Mucosa of stomach (tissue), 1 donor: ENCODE data around the gene GABPB1.

ENCODE experiments used
- H3K27me3 ChIP-seq: one replicate; pipeline ENCODE4 v1.7.0; 2013; ENCODE audit warnings: mild to moderate bottlenecking, low read length; ENCODE audit not compliant: control insufficient read depth, insufficient read depth
- H3K36me3 ChIP-seq: one replicate; pipeline ENCODE4 v1.7.0; 2013; ENCODE audit warnings: low read length; ENCODE audit not compliant: control insufficient read depth, insufficient read depth
- H3K4me1 ChIP-seq: one replicate; pipeline ENCODE4 v1.7.0; 2013; ENCODE audit warnings: mild to moderate bottlenecking, low read length; ENCODE audit not compliant: control insufficient read depth, insufficient read depth
- H3K4me3 ChIP-seq: one replicate; pipeline ENCODE4 v1.7.0; 2013; ENCODE audit warnings: low read length
- H3K9ac ChIP-seq: one replicate; pipeline ENCODE4 v1.7.0; 2013; ENCODE audit warnings: mild to moderate bottlenecking, low read length, moderate library complexity
- H3K9me3 ChIP-seq: one replicate; pipeline ENCODE4 v1.7.0; 2013; ENCODE audit warnings: mild to moderate bottlenecking, low read length, moderate library complexity; ENCODE audit not compliant: control insufficient read depth
- donor health status: Pancreatic carcinoma.

The GABPB1 gene

DNA sequence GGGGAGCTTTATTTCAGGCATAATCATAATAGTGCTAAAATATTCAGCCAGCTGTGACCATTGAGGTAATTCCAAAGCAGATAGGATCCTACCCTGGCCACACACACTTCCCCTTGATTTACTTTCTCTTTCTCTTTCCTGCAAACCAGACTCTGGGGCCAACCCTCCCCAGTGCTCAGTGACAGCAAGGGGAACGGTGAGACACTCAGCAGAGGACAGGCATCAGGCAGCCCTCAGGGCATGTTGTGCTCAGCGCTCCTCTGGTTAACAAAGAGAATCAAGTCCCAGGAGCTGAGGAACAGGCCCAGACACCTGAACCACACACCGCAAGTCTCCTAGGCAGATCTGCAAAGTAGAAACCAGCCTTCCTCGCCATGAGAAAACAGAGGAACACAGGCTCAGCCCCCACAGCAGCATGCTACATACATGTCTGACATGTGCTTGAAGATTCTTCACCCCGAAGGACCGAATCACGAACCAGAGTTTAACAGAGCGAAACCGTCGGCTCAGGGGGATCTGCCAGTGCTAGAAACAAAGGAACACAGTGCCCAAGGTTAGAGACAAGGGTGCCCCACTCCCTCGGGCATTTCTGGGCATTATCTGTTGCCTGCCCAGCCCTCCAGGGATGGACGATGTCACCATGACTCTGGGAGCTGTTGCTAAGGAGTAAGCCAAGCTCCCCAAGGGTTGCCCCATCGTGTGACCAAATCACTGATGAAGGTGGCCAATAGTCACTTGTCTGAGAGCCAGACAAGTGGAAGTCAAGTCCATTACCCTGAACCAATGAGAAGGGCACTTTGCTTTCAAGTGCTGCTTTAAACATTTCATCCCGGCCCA lies 107.0 kb downstream of the GABPB1 start:
- Histone ChIP-seq H3K27me3 (peaks cover 4% of the 10 kb centered on the region), H3K9ac (no peak overlapping the region), H3K4me1 (peaks cover 8% of the 10 kb centered on the region), H3K36me3 (no peaks in the 10 kb centered on the region), H3K9me3 (no peaks in the 10 kb centered on the region), H3K4me3 (no peak overlapping the region)

DNA sequence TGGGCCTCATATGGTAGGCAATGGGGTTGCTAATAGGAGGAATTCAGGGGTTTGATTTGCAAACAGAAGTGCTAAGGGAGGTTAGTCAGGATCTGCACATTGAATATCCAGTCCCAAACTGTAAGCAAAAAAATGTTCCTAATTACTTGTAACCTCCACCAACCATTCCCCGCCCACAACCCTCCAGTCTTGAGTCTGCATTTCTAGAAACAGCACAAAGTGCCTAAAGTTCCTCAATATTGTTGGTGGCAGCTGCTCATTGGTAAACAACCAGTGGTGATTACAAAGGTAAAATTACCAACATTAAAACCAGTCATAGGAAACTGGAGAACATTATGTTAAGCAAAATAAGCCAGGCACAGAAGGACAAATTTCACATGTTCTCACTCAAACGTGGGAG lies 108.4 kb downstream of the GABPB1 start:
- no peak overlapping the region for H3K9ac ChIP-seq
- H3K4me1 ChIP-seq, result peaks cover 8% of the 10 kb centered on the region
- no peak overlapping the region for H3K4me3 ChIP-seq
- no peaks in the 10 kb centered on the region for H3K27me3 ChIP-seq
- no peaks in the 10 kb centered on the region for H3K36me3 ChIP-seq
- H3K9me3 ChIP-seq, result no peaks in the 10 kb centered on the region

- Histone ChIP-seq H3K4me3 (no peak overlapping the region), H3K9ac (no peak overlapping the region), H3K9me3 (no peaks in the 10 kb centered on the region), H3K4me1 (peaks cover 8% of the 10 kb centered on the region), H3K27me3 (no peaks in the 10 kb centered on the region), H3K36me3 (no peaks in the 10 kb centered on the region)
Observed at GRCh38 chr15:50244959-50245624, 109.9 kb downstream of the GABPB1 start.

- Histone ChIP-seq H3K9ac (no peak overlapping the region), H3K4me3 (no peak overlapping the region), H3K4me1 (peaks cover 8% of the 10 kb centered on the region), H3K36me3 (no peaks in the 10 kb centered on the region), H3K27me3 (no peaks in the 10 kb centered on the region), H3K9me3 (no peaks in the 10 kb centered on the region)
Observed at GRCh38 chr15:50244153-50244552, 110.8 kb downstream of the GABPB1 start.

DNA sequence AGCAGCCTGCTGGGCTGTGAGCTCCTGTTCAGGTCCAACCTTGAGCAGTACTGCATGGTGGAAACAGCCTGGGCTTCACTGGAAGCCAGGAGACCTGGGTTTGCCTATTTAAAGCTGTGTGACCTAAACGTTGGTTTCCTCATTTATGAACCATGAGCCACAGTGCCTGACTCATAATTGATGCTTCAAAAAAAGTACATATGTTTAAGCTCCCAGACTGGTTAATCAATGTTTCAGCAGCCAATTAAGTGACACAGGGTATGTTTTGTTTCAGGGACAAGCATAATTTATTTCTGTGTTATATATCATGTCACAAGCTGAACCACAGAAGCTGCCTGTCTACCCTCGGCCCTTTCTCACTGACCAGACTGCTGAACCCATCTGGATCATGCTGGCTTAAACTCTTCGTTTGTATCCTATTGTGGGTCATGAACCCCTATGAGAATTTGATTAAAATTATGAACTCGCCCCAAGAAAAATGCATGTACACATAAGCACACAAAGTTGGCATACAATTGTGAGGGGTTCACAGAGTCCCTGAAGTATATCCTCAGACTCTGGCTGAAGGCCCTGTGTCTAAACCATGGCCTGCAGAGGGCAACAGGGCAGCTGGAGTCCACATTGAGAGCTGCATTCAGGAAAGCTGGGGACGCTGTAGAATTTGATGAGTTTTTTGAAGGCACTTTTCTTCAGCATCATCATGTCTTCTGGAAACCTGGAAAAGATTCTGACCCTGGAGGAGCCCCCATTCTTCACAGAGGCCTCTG lies 113.1 kb downstream of the GABPB1 start:
- H3K4me3 ChIP-seq, result no peak overlapping the region
- no peaks in the 10 kb centered on the region for H3K9me3 ChIP-seq

DNA sequence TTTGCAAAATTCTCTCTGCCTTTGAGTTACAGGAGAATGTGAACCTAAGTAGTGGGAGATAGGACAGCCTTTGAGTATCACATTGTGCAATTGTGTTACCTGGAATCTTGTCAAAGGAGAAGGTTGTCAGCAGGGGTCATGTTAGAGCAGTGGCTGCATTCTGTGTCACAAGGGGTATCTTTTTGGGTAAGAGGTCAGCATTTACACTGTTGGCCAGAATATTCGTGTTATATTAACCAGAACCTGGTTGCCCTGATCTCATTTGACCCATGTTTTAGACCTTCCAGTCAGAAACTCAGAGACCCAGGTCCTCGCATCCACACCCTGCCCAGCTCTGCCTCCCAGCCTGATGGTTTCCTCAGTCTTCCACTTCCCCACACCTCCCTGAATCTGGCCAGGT lies 116.7 kb downstream of the GABPB1 start:
- Histone ChIP-seq H3K27me3 (no peaks in the 10 kb centered on the region), H3K9ac (no peak overlapping the region), H3K9me3 (no peaks in the 10 kb centered on the region), H3K4me1 (no peaks in the 10 kb centered on the region), H3K36me3 (no peaks in the 10 kb centered on the region), H3K4me3 (no peak overlapping the region)

More for the DNA sequence above, 113.1 kb downstream of the GABPB1 start:
- Histone ChIP-seq H3K36me3 (no peaks in the 10 kb centered on the region), H3K4me1 (no peaks in the 10 kb centered on the region), H3K9ac (no peak overlapping the region), H3K27me3 (no peaks in the 10 kb centered on the region)

DNA sequence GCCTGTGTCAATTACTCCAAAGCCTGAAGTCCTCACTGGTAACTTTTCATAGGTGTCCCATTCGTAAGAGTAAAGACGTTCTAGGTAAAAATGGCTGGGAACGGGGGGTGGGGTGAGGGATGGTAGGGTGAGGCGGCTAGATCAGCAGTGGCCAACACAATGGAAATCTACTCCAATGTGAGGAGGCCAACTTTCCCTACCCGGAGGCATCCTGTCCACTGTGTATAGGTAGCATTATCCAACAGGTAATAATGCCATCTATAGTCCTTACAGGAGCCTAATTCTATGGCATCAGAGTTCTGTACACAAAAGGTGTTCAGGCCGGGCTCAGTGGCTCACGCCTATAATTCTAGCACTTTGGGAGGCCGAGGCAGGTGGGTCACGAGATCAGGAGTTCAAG lies 118.6 kb downstream of the GABPB1 start:
- H3K9me3 ChIP-seq, result no peaks in the 10 kb centered on the region
- no peaks in the 10 kb centered on the region for H3K36me3 ChIP-seq
- no peak overlapping the region for H3K4me3 ChIP-seq
- no peaks in the 10 kb centered on the region for H3K4me1 ChIP-seq
- no peaks in the 10 kb centered on the region for H3K27me3 ChIP-seq
- no peak overlapping the region for H3K9ac ChIP-seq

DNA sequence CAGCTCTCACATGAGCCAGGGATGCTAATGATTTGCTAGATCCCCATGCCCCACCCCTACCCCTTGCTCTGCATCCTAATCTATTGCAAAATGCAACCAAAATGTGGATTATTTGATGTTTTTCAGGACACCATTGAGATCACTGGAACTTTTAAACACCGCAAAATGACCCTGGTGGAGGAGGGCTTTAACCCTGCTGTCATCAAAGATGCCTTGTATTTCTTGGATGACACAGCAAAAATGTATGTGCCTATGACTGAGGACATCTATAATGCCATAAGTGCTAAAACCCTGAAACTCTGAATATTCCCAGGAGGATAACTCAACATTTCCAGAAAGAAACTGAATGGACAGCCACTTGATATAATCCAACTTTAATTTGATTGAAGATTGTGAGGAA lies 119.2 kb downstream of the GABPB1 start:
- H3K27me3 ChIP-seq, result no peaks in the 10 kb centered on the region
- no peaks in the 10 kb centered on the region for H3K4me1 ChIP-seq
- H3K9me3 ChIP-seq, result no peaks in the 10 kb centered on the region
- H3K9ac ChIP-seq, result no peak overlapping the region
- no peak overlapping the region for H3K4me3 ChIP-seq
- no peaks in the 10 kb centered on the region for H3K36me3 ChIP-seq

- Histone ChIP-seq H3K9me3 (no peaks in the 10 kb centered on the region), H3K9ac (no peak overlapping the region), H3K4me3 (no peak overlapping the region), H3K36me3 (no peaks in the 10 kb centered on the region), H3K4me1 (no peaks in the 10 kb centered on the region), H3K27me3 (no peaks in the 10 kb centered on the region)
Observed at GRCh38 chr15:50234764-50235163, 120.2 kb downstream of the GABPB1 start.

- Histone ChIP-seq H3K9me3 (no peaks in the 10 kb centered on the region), H3K27me3 (no peaks in the 10 kb centered on the region), H3K36me3 (no peaks in the 10 kb centered on the region), H3K4me3 (no peak overlapping the region), H3K4me1 (no peaks in the 10 kb centered on the region), H3K9ac (no peak overlapping the region)
Observed at GRCh38 chr15:50233192-50233736, 121.7 kb downstream of the GABPB1 start.

GRCh38 chr15:50232791-50233190 lies 122.2 kb downstream of the GABPB1 start:
- Histone ChIP-seq H3K9me3 (no peaks in the 10 kb centered on the region), H3K9ac (no peak overlapping the region), H3K4me3 (no peak overlapping the region), H3K4me1 (no peaks in the 10 kb centered on the region), H3K36me3 (no peaks in the 10 kb centered on the region), H3K27me3 (no peaks in the 10 kb centered on the region)

- H3K36me3 ChIP-seq, result no peaks in the 10 kb centered on the region
- no peak overlapping the region for H3K9ac ChIP-seq
- no peak overlapping the region for H3K4me3 ChIP-seq
- H3K9me3 ChIP-seq, result no peaks in the 10 kb centered on the region
- H3K27me3 ChIP-seq, result no peaks in the 10 kb centered on the region
- H3K4me1 ChIP-seq, result no peaks in the 10 kb centered on the region
Observed at GRCh38 chr15:50231761-50232160, 123.2 kb downstream of the GABPB1 start.
